ENCODE data around the gene PTTG1IP.

DNA sequence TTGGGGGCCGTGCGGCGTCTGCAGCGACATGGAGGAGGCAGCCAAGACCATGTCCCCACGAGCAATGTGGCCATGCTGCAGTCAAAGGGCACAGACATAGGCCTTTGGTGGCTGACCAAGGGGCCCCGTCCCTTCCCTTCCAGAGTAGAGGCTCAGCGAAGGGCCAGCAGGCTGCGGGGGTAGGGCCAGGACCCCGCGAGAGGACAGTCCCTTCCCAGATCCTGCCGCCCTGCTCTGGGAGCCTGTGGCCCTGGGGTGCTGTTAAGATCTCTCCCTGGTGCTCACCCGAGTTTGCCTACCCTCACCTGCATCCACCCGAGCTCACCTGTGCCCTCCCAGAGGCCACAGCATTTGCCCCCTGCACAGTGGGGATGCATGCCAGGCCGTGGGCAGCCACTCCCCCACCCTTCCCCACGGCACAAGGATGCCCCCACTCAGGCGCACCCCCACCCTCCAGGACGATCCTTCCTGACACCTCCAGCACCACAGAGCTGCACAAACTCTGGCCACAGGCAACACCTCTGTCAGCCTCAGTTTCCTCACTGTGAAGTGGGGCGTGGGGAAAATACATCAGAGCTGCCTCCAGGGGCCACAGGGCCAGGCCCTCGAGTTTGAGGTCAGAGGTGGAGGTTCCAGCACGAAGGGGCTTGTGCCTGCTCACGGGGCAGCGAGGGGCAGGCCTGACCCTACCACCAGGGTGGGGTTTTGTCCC is 31.7 kb upstream of the PTTG1IP start:
- TF ChIP-seq CTCF (IDR thresholded peaks at IDR 0.05) (no peak), POLR2A (IDR thresholded peaks at IDR 0.05) (no peak)

Measured in uterus (tissue), 2 donors.